GM12873 (cell line): ENCODE data around the gene RBM19.

Source experiments
- CTCF ChIP-seq: IDR thresholded peaks from 2 replicates; pipeline ENCODE4 v1.5.1; 2012; ENCODE audit warnings: low read depth, mild to moderate bottlenecking, moderate library complexity, low read length, control low read depth; ENCODE audit not compliant: insufficient read depth; ENCODE audit errors: missing control alignments

RBM19 gene

GRCh38 chr12:113991224-113992044 lies 25.3 kb upstream of the RBM19 start:
- TF ChIP-seq CTCF = no peak

GRCh38 chr12:113990250-113991223 lies 24.4 kb upstream of the RBM19 start:
- no peak for TF ChIP-seq CTCF

GRCh38 chr12:113988976-113989375 lies 22.9 kb upstream of the RBM19 start:
- TF ChIP-seq CTCF = no peak

- no peak for TF ChIP-seq CTCF
Observed at GRCh38 chr12:113988064-113988451, 21.9 kb upstream of the RBM19 start.

GRCh38 chr12:113987261-113988063 lies 21.3 kb upstream of the RBM19 start:
- TF ChIP-seq CTCF = no peak

GRCh38 chr12:113984464-113984863 lies 18.3 kb upstream of the RBM19 start:
- no peak for TF ChIP-seq CTCF
